A549 (cell line): ENCODE data around the gene ELOVL3. TPM values are rescaled to one million over a fixed set of nuclear protein-coding genes. Genes with fewer than 3 reads are reported as not detected.

Source experiments
- ATAC-seq, 2 experiments: fragments of 200-7000 bp in 1 of 2; fragments of >200 bp in 1 of 2; cut with Nextera tagmentation in 1 of 2; cut with Tn5 transposase in 1 of 2; 3 replicates each; pipeline versions ENCODE4 v1.8.0 to v1.9.1; 2018 to 2020; ENCODE audit warnings: mild to moderate bottlenecking in 1 of 2, moderate library complexity in 1 of 2
- CTCF ChIA-PET: fragments of 300-600 bp; sonication (Branson Sonifier 250); formaldehyde crosslinking; extraction: SDS; loops from one replicate; lab custom pipeline; 2021; ENCODE audit warnings: antibody characterized with exemption, inconsistent platforms; lab: Yijun Ruan, JAX
- POLR2A ChIA-PET: fragments of 350-600 bp; formaldehyde crosslinking; extraction: SDS; loops from one replicate; lab custom pipeline; 2021; ENCODE audit warnings: antibody characterized with exemption, inconsistent platforms; lab: Yijun Ruan, JAX
- DNase-seq, 2 experiments: peaks; one replicate each; pipeline versions ENCODE4 v3.0.0 to v3.0.0-alpha.2; 2011 to 2016; ENCODE audit warnings: low read depth in 1 of 2, low spot score in 1 of 2
- FAIRE-seq: peaks from 2 replicates; lab custom pipeline; 2011; peaks lifted over from hg19 to GRCh38; lab: Jason Lieb, UNC
- H3K27ac ChIP-seq, 2 experiments: fragments of >200 bp; sonication (Bioruptor Twin); formaldehyde crosslinking; 3 replicates each; pipeline ENCODE4 v1.5.1; 2016 to 2017
- H3K4me1 ChIP-seq: fragments of >200 bp; sonication (Bioruptor Twin); formaldehyde crosslinking; 3 replicates; pipeline ENCODE4 v1.6.1; 2016
- H3K4me2 ChIP-seq: fragments of >200 bp; sonication (Bioruptor Twin); formaldehyde crosslinking; 3 replicates; pipeline ENCODE4 v1.6.1; 2016
- H3K4me3 ChIP-seq: fragments of >200 bp; sonication (Bioruptor Twin); formaldehyde crosslinking; 3 replicates; pipeline ENCODE4 v1.5.1; 2016
- H3K9me3 ChIP-seq: fragments of >200 bp; sonication (Bioruptor Twin); formaldehyde crosslinking; 3 replicates; pipeline ENCODE4 v1.6.1; 2016
- CBX8 ChIP-seq: fragments of 200-600 bp; sonication (generic); IDR thresholded peaks from 2 replicates; pipeline ENCODE4 v1.6.1; 2016
- ESRRA ChIP-seq: fragments of 150-350 bp; IDR thresholded peaks from 2 replicates; pipeline ENCODE4 v1.6.1; 2014; ENCODE audit warnings: mild to moderate bottlenecking, low read length, borderline replicate concordance
- HOXB13 ChIP-seq: fragments of 250-450 bp; sonication (Bioruptor Pico); IDR thresholded peaks from 2 replicates; pipeline ENCODE4 v1.5.0; 2020; ENCODE audit warnings: low read depth, mild to moderate bottlenecking, moderate library complexity
- MAFK ChIP-seq: fragments of 450-650 bp; IDR thresholded peaks from 2 replicates; pipeline ENCODE4 v1.6.1; 2014; ENCODE audit not compliant: partially characterized antibody
- POLR2A ChIP-seq: IDR thresholded peaks from 2 replicates; pipeline ENCODE4 v1.6.1; 2012; ENCODE audit warnings: mild to moderate bottlenecking, low read length
- RAD21 ChIP-seq, 2 experiments: fragments of >200 bp in 1 of 2; sonication (Bioruptor Twin) in 1 of 2; formaldehyde crosslinking in 1 of 2; IDR thresholded peaks in 1 of 2; conservative IDR thresholded peaks in 1 of 2; 2 replicates in 1 of 2; 3 replicates in 1 of 2; pipeline ENCODE4 v1.6.1; 2012 to 2018; ENCODE audit warnings: inconsistent platforms in 1 of 2
- RARB ChIP-seq: fragments of 250-450 bp; sonication (Bioruptor Pico); IDR thresholded peaks from 2 replicates; pipeline ENCODE4 v1.8.0; 2021; ENCODE audit warnings: mild to moderate bottlenecking, moderate library complexity
- RFX5 ChIP-seq: fragments of 450-650 bp; IDR thresholded peaks from 2 replicates; pipeline ENCODE4 v1.7.1; 2014; ENCODE audit warnings: antibody characterized with exemption, mild to moderate bottlenecking, moderate library complexity
- RNF2 ChIP-seq: fragments of 200-600 bp; sonication (generic); IDR thresholded peaks from 2 replicates; pipeline ENCODE4 v1.6.1; 2016; ENCODE audit warnings: low read depth, mild to moderate bottlenecking, antibody characterized with exemption, moderate library complexity, borderline replicate concordance
- ZFP36 ChIP-seq: fragments of 450-650 bp; IDR thresholded peaks from 2 replicates; pipeline ENCODE4 v1.6.1; 2014; ENCODE audit warnings: borderline replicate concordance; ENCODE audit not compliant: partially characterized antibody
- WGBS: methylation state at CpG from one replicate; pipeline ENCODE4 v1.1.6; 2017; ENCODE audit errors: missing lambda C conversion rate; 5-methylcytosine and 5-hydroxymethylcytosine counted together
- polyA plus RNA-seq, 4 experiments: library from polyadenylated mRNA; depleted of rRNA in 3 of 4; stranded (reverse); fragments of >200 nt; fragmentation: RNase III in 1 of 4; extraction: RNeasy Plus Mini Kit Qiagen cat#74134 plus additional on column Dnase treatment in 1 of 4; gene quantifications; 2 replicates in 3 of 4; 3 replicates in 1 of 4; pipeline ENCODE4 v1.2.3, GENCODE V29; 2011 to 2017
- TF ChIP-seq, protein P1 (sequence below): IDR thresholded peaks from 2 replicates; pipeline ENCODE4 v1.6.1; 2012; ENCODE audit warnings: low read depth, borderline replicate concordance
- TF ChIP-seq, protein P2 (sequence below): fragments of 250-450 bp; sonication (Bioruptor Pico); IDR thresholded peaks from 2 replicates; pipeline ENCODE4 v1.5.0; 2021; ENCODE audit warnings: mild to moderate bottlenecking, moderate library complexity, borderline replicate concordance
- TF ChIP-seq, protein P3 (sequence below): IDR thresholded peaks from 2 replicates; pipeline ENCODE4 v1.6.1; 2012

ELOVL3 gene
- polyA plus RNA-seq, 2 of the 4 experiments (the other 2 are of a cell fraction): 0.22 to 0.53 TPM

DNA sequence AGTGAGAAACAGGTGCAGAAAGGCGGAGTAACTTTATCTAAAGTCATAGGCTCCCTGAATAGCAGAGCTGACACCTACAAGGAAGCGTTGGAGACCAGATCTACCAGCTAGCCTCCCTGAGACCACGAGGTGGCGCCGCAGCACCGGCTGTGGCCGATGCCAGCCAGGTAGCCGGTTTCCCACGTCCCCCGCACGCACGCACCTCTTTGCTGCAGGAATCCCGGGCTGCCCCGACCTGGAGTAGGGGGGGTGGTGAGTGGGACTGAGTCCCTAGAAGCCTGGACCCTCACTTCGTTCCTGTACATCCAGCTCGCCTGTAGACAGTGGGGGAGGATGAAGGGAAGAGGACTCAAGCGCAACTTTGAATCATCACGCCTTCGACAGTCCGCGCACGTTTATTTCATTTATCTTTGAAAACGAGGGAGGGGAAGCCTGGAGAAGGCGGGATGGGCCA, 3.7 kb downstream of the ELOVL3 start (continued):
- TF ChIP-seq, protein P1, sequence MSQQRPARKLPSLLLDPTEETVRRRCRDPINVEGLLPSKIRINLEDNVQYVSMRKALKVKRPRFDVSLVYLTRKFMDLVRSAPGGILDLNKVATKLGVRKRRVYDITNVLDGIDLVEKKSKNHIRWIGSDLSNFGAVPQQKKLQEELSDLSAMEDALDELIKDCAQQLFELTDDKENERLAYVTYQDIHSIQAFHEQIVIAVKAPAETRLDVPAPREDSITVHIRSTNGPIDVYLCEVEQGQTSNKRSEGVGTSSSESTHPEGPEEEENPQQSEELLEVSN: peak; percentile 92
- no peak for TF ChIP-seq ZFP36
- no peak for TF ChIP-seq RNF2
- TF ChIP-seq RAD21 (conservative IDR thresholded peaks at IDR 0.05 in 1 of 2, IDR thresholded peaks at IDR 0.05 in 1 of 2): peak; percentile 98 to 99
- no peak for TF ChIP-seq RFX5
- TF ChIP-seq, protein P2, sequence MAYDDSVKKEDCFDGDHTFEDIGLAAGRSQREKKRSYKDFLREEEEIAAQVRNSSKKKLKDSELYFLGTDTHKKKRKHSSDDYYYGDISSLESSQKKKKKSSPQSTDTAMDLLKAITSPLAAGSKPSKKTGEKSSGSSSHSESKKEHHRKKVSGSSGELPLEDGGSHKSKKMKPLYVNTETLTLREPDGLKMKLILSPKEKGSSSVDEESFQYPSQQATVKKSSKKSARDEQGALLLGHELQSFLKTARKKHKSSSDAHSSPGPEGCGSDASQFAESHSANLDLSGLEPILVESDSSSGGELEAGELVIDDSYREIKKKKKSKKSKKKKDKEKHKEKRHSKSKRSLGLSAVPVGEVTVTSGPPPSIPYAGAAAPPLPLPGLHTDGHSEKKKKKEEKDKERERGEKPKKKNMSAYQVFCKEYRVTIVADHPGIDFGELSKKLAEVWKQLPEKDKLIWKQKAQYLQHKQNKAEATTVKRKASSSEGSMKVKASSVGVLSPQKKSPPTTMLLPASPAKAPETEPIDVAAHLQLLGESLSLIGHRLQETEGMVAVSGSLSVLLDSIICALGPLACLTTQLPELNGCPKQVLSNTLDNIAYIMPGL (CRISPR knock-in tag): no peak
- TF ChIP-seq, protein P3, sequence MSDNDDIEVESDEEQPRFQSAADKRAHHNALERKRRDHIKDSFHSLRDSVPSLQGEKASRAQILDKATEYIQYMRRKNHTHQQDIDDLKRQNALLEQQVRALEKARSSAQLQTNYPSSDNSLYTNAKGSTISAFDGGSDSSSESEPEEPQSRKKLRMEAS: peak; percentile 84

DNA sequence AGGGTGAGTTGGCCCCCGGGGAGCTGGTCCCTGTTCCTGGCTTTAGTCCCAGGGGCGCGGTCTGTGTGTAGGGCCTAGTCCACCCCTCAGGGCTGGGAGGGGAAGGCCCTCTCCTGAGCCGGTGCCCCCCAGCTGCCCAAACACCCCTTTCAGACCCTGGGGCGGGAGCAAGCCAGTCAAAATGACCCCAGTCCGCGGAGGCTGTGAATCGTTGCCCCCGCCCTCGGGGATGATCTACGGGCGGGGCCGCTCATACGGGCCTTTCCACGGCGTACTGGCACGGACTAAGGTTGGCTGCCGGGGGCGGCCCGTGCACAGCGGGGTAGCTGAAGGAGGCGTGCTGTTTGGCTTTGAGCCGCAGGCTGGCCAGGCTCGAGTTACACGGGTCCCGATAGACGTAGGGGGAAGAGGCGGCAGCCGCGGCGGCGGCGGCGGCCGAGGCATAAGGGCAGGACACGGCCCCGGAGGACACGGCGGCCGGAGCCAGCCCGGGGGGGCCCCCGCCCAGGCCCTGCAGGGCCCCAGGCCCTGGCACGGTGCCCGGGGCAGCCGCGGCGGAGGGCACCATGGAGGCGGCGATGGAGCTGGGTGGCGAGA, 4.3 kb downstream of the ELOVL3 start:
- CTCF ChIA-PET: interaction anchor here (0.7 to 24.2 kb wide), 59 partner anchors 10 to 414 kb away, joined by 3 to 886 read pairs (median 8); partner anchors contain the start of genes C10orf95, FBXL15, GBF1 and NFKB2
- H3K4me1 ChIP-seq: peaks cover 29% of the 10 kb centered on the region
- H3K27ac ChIP-seq: peak overlapping the region; percentile 29 to 72; a peak in 4 of 6 replicates
- peak overlapping the region; percentile 99 for H3K4me2 ChIP-seq
- DNase-seq (peak; percentile 66), FAIRE-seq (no peak), ATAC-seq (peak; percentile 39 to 46)
- peak overlapping the region; percentile 47 for H3K4me3 ChIP-seq
- WGBS: 9% methylated on average over 6 of the region's 50 CpGs
- TF ChIP-seq CBX8 (no peak), POLR2A (no peak), MAFK (no peak), HOXB13 (no peak), RNF2 (peak; percentile 81)
- H3K9me3 ChIP-seq: no peaks in the 10 kb centered on the region
- POLR2A ChIA-PET: interaction anchor here (0.6 to 2.0 kb wide), 7 partner anchors 15 to 169 kb away, joined by 3 to 7 read pairs (median 4); partner anchors contain the start of genes GBF1 and NFKB2

DNA sequence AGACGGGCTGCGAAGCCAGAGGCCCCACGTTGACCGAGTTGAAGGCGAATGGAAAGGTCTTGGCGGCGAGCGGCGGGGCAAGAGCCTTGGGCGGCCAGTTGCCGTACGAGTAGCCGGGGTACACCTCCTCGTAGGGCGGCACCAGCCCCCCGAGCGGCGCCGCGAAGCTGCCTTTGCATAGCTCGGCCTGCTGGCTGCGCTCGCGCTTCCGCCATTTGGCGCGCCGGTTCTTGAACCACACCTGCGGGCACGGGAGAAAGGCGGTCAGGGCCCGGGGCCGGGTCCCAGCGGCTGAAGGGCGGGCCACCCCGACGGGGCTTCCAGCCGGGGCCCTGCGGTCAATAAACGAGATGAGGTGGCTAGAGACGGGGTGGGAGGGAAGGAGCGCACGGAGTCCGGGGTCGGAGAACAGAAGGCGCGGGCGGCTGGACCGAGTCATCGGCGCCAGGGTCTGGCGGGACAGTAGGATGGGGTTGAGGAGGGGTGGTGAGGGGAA, 4.8 kb downstream of the ELOVL3 start:
- ATAC-seq (peak; percentile 14 to 21; a peak in 4 of 6 replicates), DNase-seq (peak; percentile 40 to 60), FAIRE-seq (no peak)
- 6% methylated on average over 37 of the region's 52 CpGs for WGBS
- CTCF ChIA-PET: interaction anchor here (0.7 to 24.2 kb wide), 58 partner anchors 9 to 355 kb away, joined by 3 to 886 read pairs (median 8); partner anchors contain the start of genes C10orf95, FBXL15, GBF1 and NFKB2
- POLR2A ChIA-PET: interaction anchor here (0.6 to 2.0 kb wide), 7 partner anchors 14 to 187 kb away, joined by 3 to 7 read pairs (median 3); partner anchors contain the start of genes GBF1 and NFKB2
- Histone ChIP-seq H3K4me2 (peak overlapping the region; percentile 99), H3K4me1 (peaks cover 29% of the 10 kb centered on the region), H3K27ac (peak overlapping the region; percentile 29 to 72; a peak in 4 of 6 replicates), H3K9me3 (no peaks in the 10 kb centered on the region), H3K4me3 (peak overlapping the region; percentile 47)
- TF ChIP-seq RARB (CRISPR knock-in tag): no peak
- no peak for TF ChIP-seq ESRRA
- TF ChIP-seq, protein P3: peak; percentile 30
